ENCODE data around the gene RASGRP1.

The RASGRP1 gene

DNA sequence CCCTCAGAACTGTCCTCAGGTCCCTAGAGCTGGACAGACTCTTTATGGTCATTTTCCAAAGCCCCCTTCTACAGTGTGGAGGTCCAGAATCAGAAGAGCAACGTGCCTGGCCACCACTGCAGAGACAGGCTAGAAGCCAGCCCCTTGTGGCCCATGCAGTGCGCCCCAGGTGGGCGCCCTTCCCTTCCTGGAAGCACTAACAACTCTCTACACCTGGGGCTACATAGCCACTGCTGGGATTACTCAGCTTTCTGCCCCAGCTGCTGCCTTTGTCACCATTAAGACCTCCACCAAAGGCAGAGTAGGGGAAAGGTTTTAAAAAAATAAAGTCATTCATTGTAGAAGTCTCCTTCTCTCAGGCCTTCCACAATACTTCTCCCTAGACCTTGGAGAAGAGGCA, 2.3 kb downstream of the RASGRP1 start:
- Histone ChIP-seq H3K36me3 (ENCODE audit: control insufficient read depth in 1 of 2, insufficient read depth in 2 of 2, low read length in 2 of 2) (peaks cover 1 to 6% of the 10 kb centered on the region in 2 experiments), H3K18ac (ENCODE audit: low read length) (peak overlapping the region; percentile 54), H3K4me1 (ENCODE audit: control insufficient read depth in 1 of 2, insufficient read depth in 2 of 2, low read length in 2 of 2) (peaks cover 8 to 33% of the 10 kb centered on the region in 2 experiments), H3K79me1 (ENCODE audit: low read length) (peaks cover 25% of the 10 kb centered on the region), H4K91ac (ENCODE audit: low read depth, low read length) (peak overlapping the region; percentile 76), H2BK5ac (ENCODE audit: low read depth, low read length, poor library complexity) (no peak overlapping the region), H3K4me2 (ENCODE audit: low read length) (peak overlapping the region; percentile 3), H3K9ac (ENCODE audit: low read length) (no peak overlapping the region), H3K27me3 (ENCODE audit: insufficient read depth, low read length) (peaks cover 3% of the 10 kb centered on the region), H3K4ac (ENCODE audit: low read depth, low read length) (peak overlapping the region; percentile 29), H3K79me2 (ENCODE audit: control insufficient read depth, insufficient read depth, low read length, poor library complexity) (peaks cover 5% of the 10 kb centered on the region), H3K27ac (ENCODE audit: low read depth, low read length) (no peak overlapping the region), H2BK12ac (ENCODE audit: low read length) (no peak overlapping the region), H4K12ac (ENCODE audit: low read depth, low read length) (peak overlapping the region; percentile 43), H3K9me3 (ENCODE audit: insufficient read depth, low read depth, low read length) (no peaks in the 10 kb centered on the region), H3K23ac (ENCODE audit: low read length) (no peak overlapping the region), H2AFZ (ENCODE audit: insufficient read depth, low read length, poor library complexity) (no peak overlapping the region), H4K8ac (ENCODE audit: low read depth, low read length) (peak overlapping the region; percentile 8), H2AK5ac (ENCODE audit: low read length) (peak overlapping the region; percentile 18), H3K14ac (ENCODE audit: low read length) (peak overlapping the region; percentile 35), H3K4me3 (ENCODE audit: low read depth, low read length) (no peak overlapping the region), H2BK120ac (ENCODE audit: insufficient read depth, low read length, poor library complexity) (peak overlapping the region; percentile 36)
- WGBS (ENCODE audit: extremely low coverage, insufficient coverage, insufficient read length): no CpG with 5 or more reads among the region's 3 CpGs
- DNase-seq: no peak

DNA sequence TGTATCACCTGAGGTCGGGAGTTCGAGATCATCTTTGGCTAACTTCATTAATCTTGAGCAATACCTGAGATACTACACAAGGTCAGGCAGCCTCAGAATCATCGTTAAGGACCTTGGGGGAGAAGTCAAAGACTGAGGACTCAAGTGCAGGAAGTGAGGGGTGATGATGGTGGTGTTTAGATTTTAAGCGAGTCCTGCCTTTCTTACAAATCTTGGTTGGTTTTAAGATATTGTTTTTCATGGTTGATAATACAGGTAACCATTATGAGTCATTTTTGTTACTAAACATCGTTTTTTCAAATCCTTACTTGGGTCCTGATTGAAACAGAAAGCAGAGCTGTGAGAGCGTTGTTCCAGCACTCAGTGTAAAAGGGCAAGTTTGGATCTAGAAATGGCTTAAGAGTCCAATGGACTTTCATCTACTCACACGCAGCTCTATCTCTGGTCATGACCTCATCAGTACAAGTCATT, 4.1 kb downstream of the RASGRP1 start:
- H4K8ac ChIP-seq (ENCODE audit: low read depth, low read length): no peak overlapping the region
- no peak overlapping the region for H4K12ac ChIP-seq (ENCODE audit: low read depth, low read length)
- H3K4ac ChIP-seq (ENCODE audit: low read depth, low read length): no peak overlapping the region
- peaks cover 10 to 39% of the 10 kb centered on the region in 2 experiments for H3K4me1 ChIP-seq (ENCODE audit: control insufficient read depth in 1 of 2, insufficient read depth in 2 of 2, low read length in 2 of 2)
- H3K14ac ChIP-seq (ENCODE audit: low read length): no peak overlapping the region
- no peak overlapping the region for H2AFZ ChIP-seq (ENCODE audit: insufficient read depth, low read length, poor library complexity)
- no peak overlapping the region for H3K27ac ChIP-seq (ENCODE audit: low read depth, low read length)
- H4K91ac ChIP-seq (ENCODE audit: low read depth, low read length): no peak overlapping the region
- H3K79me2 ChIP-seq (ENCODE audit: control insufficient read depth, insufficient read depth, low read length, poor library complexity): peaks cover 5% of the 10 kb centered on the region
- H3K4me2 ChIP-seq (ENCODE audit: low read length): no peak overlapping the region
- H3K4me3 ChIP-seq (ENCODE audit: low read depth, low read length): no peak overlapping the region
- no CpG with 5 or more reads among the region's 7 CpGs for WGBS (ENCODE audit: extremely low coverage, insufficient coverage, insufficient read length)
- peaks cover 3% of the 10 kb centered on the region for H3K27me3 ChIP-seq (ENCODE audit: insufficient read depth, low read length)
- H2BK120ac ChIP-seq (ENCODE audit: insufficient read depth, low read length, poor library complexity): no peak overlapping the region
- H2BK5ac ChIP-seq (ENCODE audit: low read depth, low read length, poor library complexity): no peak overlapping the region
- no peaks in the 10 kb centered on the region for H3K9me3 ChIP-seq (ENCODE audit: insufficient read depth, low read depth, low read length)
- no peak overlapping the region for H2BK12ac ChIP-seq (ENCODE audit: low read length)
- no peak overlapping the region for H3K18ac ChIP-seq (ENCODE audit: low read length)
- no peak for DNase-seq
- no peak overlapping the region for H3K23ac ChIP-seq (ENCODE audit: low read length)
- H3K36me3 ChIP-seq (ENCODE audit: control insufficient read depth in 1 of 2, insufficient read depth in 2 of 2, low read length in 2 of 2): peaks cover 1 to 6% of the 10 kb centered on the region in 2 experiments
- H2AK5ac ChIP-seq (ENCODE audit: low read length): no peak overlapping the region
- H3K9ac ChIP-seq (ENCODE audit: low read length): no peak overlapping the region
- H3K79me1 ChIP-seq (ENCODE audit: low read length): peaks cover 28% of the 10 kb centered on the region

DNA sequence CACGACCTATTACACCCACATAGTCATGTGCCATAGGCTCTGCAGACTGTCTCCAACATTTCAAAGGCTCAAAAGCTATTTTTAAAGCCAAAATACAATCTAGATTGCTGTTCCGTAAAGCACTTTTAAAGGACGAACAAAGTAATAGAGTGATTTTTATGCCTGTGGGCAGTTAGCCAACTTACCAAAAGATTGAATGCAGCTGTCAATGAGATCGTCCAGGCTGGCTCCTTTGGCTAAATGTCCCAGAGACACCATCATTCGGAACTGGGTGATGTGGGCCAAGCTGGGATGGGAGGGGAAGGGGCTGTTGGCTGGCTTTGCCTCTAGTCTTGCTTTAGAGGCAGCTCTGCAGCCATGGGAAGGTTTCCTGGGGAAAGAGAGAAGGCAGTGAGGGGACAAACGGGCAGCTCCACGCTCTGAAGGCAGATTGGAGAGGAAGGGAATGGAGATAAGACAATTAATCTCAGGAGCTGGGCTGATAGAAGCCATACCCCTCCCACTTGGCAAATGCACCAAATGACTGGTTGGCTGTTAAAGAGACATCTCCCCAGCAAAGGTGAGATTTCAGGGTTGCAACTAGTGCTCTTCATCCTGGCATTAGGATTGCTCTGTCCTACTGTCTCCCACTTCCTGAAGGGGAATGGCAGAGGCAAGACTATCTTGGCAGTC, 4.8 kb downstream of the RASGRP1 start:
- no peak overlapping the region for H3K9ac ChIP-seq (ENCODE audit: low read length)
- H3K79me2 ChIP-seq (ENCODE audit: control insufficient read depth, insufficient read depth, low read length, poor library complexity): peaks cover 7% of the 10 kb centered on the region
- H2BK120ac ChIP-seq (ENCODE audit: insufficient read depth, low read length, poor library complexity): no peak overlapping the region
- peak overlapping the region; percentile 52 for H2AK5ac ChIP-seq (ENCODE audit: low read length)
- H2BK5ac ChIP-seq (ENCODE audit: low read depth, low read length, poor library complexity): no peak overlapping the region
- H2AFZ ChIP-seq (ENCODE audit: insufficient read depth, low read length, poor library complexity): no peak overlapping the region
- H4K91ac ChIP-seq (ENCODE audit: low read depth, low read length): no peak overlapping the region
- H3K4me2 ChIP-seq (ENCODE audit: low read length): no peak overlapping the region
- H3K27me3 ChIP-seq (ENCODE audit: insufficient read depth, low read length): no peaks in the 10 kb centered on the region
- peaks cover 5 to 10% of the 10 kb centered on the region in 2 experiments for H3K36me3 ChIP-seq (ENCODE audit: control insufficient read depth in 1 of 2, insufficient read depth in 2 of 2, low read length in 2 of 2)
- DNase-seq: no peak
- H2BK12ac ChIP-seq (ENCODE audit: low read length): peak overlapping the region; percentile 55
- H3K14ac ChIP-seq (ENCODE audit: low read length): no peak overlapping the region
- no peak overlapping the region for H4K12ac ChIP-seq (ENCODE audit: low read depth, low read length)
- peak overlapping the region; percentile 58 for H3K18ac ChIP-seq (ENCODE audit: low read length)
- no peak overlapping the region for H3K27ac ChIP-seq (ENCODE audit: low read depth, low read length)
- no peak overlapping the region for H3K4me3 ChIP-seq (ENCODE audit: low read depth, low read length)
- H4K8ac ChIP-seq (ENCODE audit: low read depth, low read length): peak overlapping the region; percentile 46
- H3K4me1 ChIP-seq (ENCODE audit: control insufficient read depth in 1 of 2, insufficient read depth in 2 of 2, low read length in 2 of 2): peaks cover 9 to 37% of the 10 kb centered on the region in 2 experiments
- WGBS (ENCODE audit: extremely low coverage, insufficient coverage, insufficient read length): 100% methylated on average over 1 of the region's 7 CpGs
- H3K79me1 ChIP-seq (ENCODE audit: low read length): peaks cover 26% of the 10 kb centered on the region
- no peaks in the 10 kb centered on the region for H3K9me3 ChIP-seq (ENCODE audit: insufficient read depth, low read depth, low read length)
- H3K4ac ChIP-seq (ENCODE audit: low read depth, low read length): peak overlapping the region; percentile 15
- no peak overlapping the region for H3K23ac ChIP-seq (ENCODE audit: low read length)

DNA sequence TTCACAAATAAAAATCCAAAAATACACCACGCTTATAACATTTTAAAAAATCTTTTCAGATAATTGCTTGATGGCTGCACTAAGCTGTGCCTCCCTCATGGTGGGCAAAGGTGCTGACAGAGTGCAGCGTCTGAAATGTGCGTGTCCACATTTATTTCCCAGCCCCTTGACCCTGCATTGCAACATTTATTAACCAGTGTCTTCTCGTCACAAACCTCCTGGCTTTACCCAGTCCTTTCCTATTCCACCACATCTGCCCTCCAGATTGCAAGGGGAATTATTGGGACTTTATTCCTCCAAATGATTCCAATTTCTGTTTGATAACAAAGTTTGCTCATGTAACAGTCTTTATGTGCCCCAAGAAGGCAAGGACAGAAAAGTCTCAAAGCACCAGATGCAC, 5.5 kb downstream of the RASGRP1 start:
- H3K9me3 ChIP-seq (ENCODE audit: insufficient read depth, low read depth, low read length): no peaks in the 10 kb centered on the region
- no peak overlapping the region for H3K4ac ChIP-seq (ENCODE audit: low read depth, low read length)
- no peak overlapping the region for H3K4me3 ChIP-seq (ENCODE audit: low read depth, low read length)
- H2BK12ac ChIP-seq (ENCODE audit: low read length): no peak overlapping the region
- H2BK120ac ChIP-seq (ENCODE audit: insufficient read depth, low read length, poor library complexity): no peak overlapping the region
- H3K9ac ChIP-seq (ENCODE audit: low read length): no peak overlapping the region
- H3K27ac ChIP-seq (ENCODE audit: low read depth, low read length): no peak overlapping the region
- H3K79me2 ChIP-seq (ENCODE audit: control insufficient read depth, insufficient read depth, low read length, poor library complexity): peaks cover 5% of the 10 kb centered on the region
- no peak for DNase-seq
- H4K91ac ChIP-seq (ENCODE audit: low read depth, low read length): no peak overlapping the region
- H3K4me2 ChIP-seq (ENCODE audit: low read length): no peak overlapping the region
- H2AFZ ChIP-seq (ENCODE audit: insufficient read depth, low read length, poor library complexity): no peak overlapping the region
- no peak overlapping the region for H3K23ac ChIP-seq (ENCODE audit: low read length)
- peaks cover 8 to 10% of the 10 kb centered on the region in 2 experiments for H3K36me3 ChIP-seq (ENCODE audit: control insufficient read depth in 1 of 2, insufficient read depth in 2 of 2, low read length in 2 of 2)
- no peak overlapping the region for H3K18ac ChIP-seq (ENCODE audit: low read length)
- peaks cover 14 to 41% of the 10 kb centered on the region in 2 experiments for H3K4me1 ChIP-seq (ENCODE audit: control insufficient read depth in 1 of 2, insufficient read depth in 2 of 2, low read length in 2 of 2)
- no peak overlapping the region for H4K12ac ChIP-seq (ENCODE audit: low read depth, low read length)
- WGBS (ENCODE audit: extremely low coverage, insufficient coverage, insufficient read length): 100% methylated on average over 1 of the region's 4 CpGs
- no peak overlapping the region for H3K14ac ChIP-seq (ENCODE audit: low read length)
- no peak overlapping the region for H2AK5ac ChIP-seq (ENCODE audit: low read length)
- H3K79me1 ChIP-seq (ENCODE audit: low read length): peaks cover 26% of the 10 kb centered on the region
- no peaks in the 10 kb centered on the region for H3K27me3 ChIP-seq (ENCODE audit: insufficient read depth, low read length)
- H4K8ac ChIP-seq (ENCODE audit: low read depth, low read length): no peak overlapping the region
- no peak overlapping the region for H2BK5ac ChIP-seq (ENCODE audit: low read depth, low read length, poor library complexity)
